ENCODE measurements around the gene CHN2.

GRCh38 chr7:29262191-29262917 is 67.8 kb downstream of the CHN2 start:
- TF ChIP-seq CTCF (IDR thresholded peaks at IDR 0.05): no peak
- TF ChIP-seq EP300 (IDR thresholded peaks at IDR 0.05): no peak
- TF ChIP-seq RFX5 (IDR thresholded peaks at IDR 0.05): no peak
- no peak for TF ChIP-seq POLR2A (IDR thresholded peaks at IDR 0.05; ENCODE audit: low read length)
- no peak for TF ChIP-seq KDM5A (IDR thresholded peaks at IDR 0.05)
- TF ChIP-seq RCOR1 (IDR thresholded peaks at IDR 0.05; ENCODE audit: low read depth, low read length): no peak
- no peak for TF ChIP-seq ZNF302 (CRISPR knock-in tag; IDR thresholded peaks at IDR 0.05)
- TF ChIP-seq MAFK (IDR thresholded peaks at IDR 0.05; ENCODE audit: partially characterized antibody): no peak
- no peak for TF ChIP-seq POLR2AphosphoS2 (conservative IDR thresholded peaks at IDR 0.05; ENCODE audit: low read length)
- no peak for TF ChIP-seq RAD21 (conservative IDR thresholded peaks at IDR 0.05 in 1 of 2, IDR thresholded peaks at IDR 0.05 in 1 of 2)
- no peak for TF ChIP-seq MYC (IDR thresholded peaks at IDR 0.05; ENCODE audit: borderline replicate concordance, low read length)
- no peak for TF ChIP-seq CEBPB (IDR thresholded peaks at IDR 0.05)
- no peak for TF ChIP-seq CHD4 (IDR thresholded peaks at IDR 0.05; ENCODE audit: borderline replicate concordance)

Data from A549 (cell line).